A673 (cell line): ENCODE results near the gene FAM168A. TPM values are rescaled to one million over a fixed set of nuclear protein-coding genes. Genes with fewer than 3 reads are reported as not detected.

ENCODE experiments used
- BruUV-seq: library from RNA; stranded (reverse); fragments of 400-500 nt; replicated peaks from 2 replicates; lab custom pipeline; 2021; lab: Mats Ljungman, UMichigan
- CTCF ChIA-PET: fragments of 300-600 bp; sonication (Branson Sonifier 250); formaldehyde crosslinking; loops from one replicate; lab custom pipeline; 2022; ENCODE audit warnings: antibody characterized with exemption; lab: Charles Lee
- POLR2A ChIA-PET: fragments of 300-600 bp; sonication (Branson Sonifier 250); formaldehyde crosslinking; loops from one replicate; lab custom pipeline; 2022; ENCODE audit warnings: antibody characterized with exemption; ENCODE audit not compliant: low non-redundant PET; lab: Charles Lee
- DNase-seq: peaks from one replicate; pipeline ENCODE4 v3.0.0-alpha.2; 2015; ENCODE audit warnings: low spot score
- H3K27ac ChIP-seq: fragments of 200-600 bp; sonication (generic); 2 replicates; pipeline ENCODE4 v1.5.1; 2016; ENCODE audit warnings: mixed run types, low read depth, mild to moderate bottlenecking, mixed read lengths, antibody characterized with exemption, low read length; ENCODE audit not compliant: poor library complexity, severe bottlenecking
- H3K27me3 ChIP-seq: fragments of 200-600 bp; sonication (generic); replicated peaks from 2 replicates; pipeline ENCODE4 v1.6.1; 2017; ENCODE audit warnings: mixed run types, low read depth, mild to moderate bottlenecking, mixed read lengths, antibody characterized with exemption, low read length; ENCODE audit not compliant: insufficient read depth, poor library complexity
- H3K36me3 ChIP-seq: fragments of 200-600 bp; sonication (generic); 2 replicates; pipeline ENCODE4 v1.6.1; 2016; ENCODE audit warnings: mixed run types, mild to moderate bottlenecking, mixed read lengths, antibody characterized with exemption, low read length; ENCODE audit not compliant: insufficient read depth, poor library complexity, severe bottlenecking
- H3K4me1 ChIP-seq: fragments of 200-600 bp; sonication (generic); 2 replicates; pipeline ENCODE4 v1.6.1; 2017; ENCODE audit warnings: mixed run types, mild to moderate bottlenecking, mixed read lengths, antibody characterized with exemption, low read length; ENCODE audit not compliant: insufficient read depth, poor library complexity, severe bottlenecking
- H3K4me3 ChIP-seq: fragments of 200-600 bp; sonication (generic); 2 replicates; pipeline ENCODE4 v1.5.1; 2016; ENCODE audit warnings: low read depth, mixed run types, mild to moderate bottlenecking, mixed read lengths, low read length; ENCODE audit not compliant: poor library complexity, severe bottlenecking
- H3K9me3 ChIP-seq: fragments of 200-600 bp; sonication (generic); 2 replicates; pipeline ENCODE4 v1.6.1; 2016; ENCODE audit warnings: mixed run types, low read depth, mild to moderate bottlenecking, mixed read lengths, antibody characterized with exemption, low read length; ENCODE audit not compliant: poor library complexity, severe bottlenecking
- EZH2 ChIP-seq: fragments of 200-600 bp; sonication (generic); IDR thresholded peaks from 2 replicates; pipeline ENCODE4 v1.6.1; 2017; ENCODE audit warnings: borderline replicate concordance, low read depth, mild to moderate bottlenecking, mixed read lengths, antibody characterized with exemption, low read length; ENCODE audit not compliant: poor library complexity, severe bottlenecking
- intact Hi-C: fragments of 100-400 bp; cut with micrococcal nuclease; formaldehyde crosslinking; loops from one replicate; pipeline ENCODE4 v1.10.0; 2022; ENCODE audit not compliant: unreplicated experiment
- total RNA-seq: library from RNA; stranded (reverse); gene quantifications from 2 replicates; pipeline ENCODE4 v1.2.3, GENCODE V29; 2021
- TF ChIP-seq, protein P1 (sequence below): fragments of 300-800, 200-600 bp; sonication (generic); conservative IDR thresholded peaks from 2 replicates; pipeline ENCODE4 v1.5.1; 2017; ENCODE audit warnings: low read depth, mild to moderate bottlenecking, antibody characterized with exemption, low read length, moderate library complexity, mixed read lengths

The FAM168A gene
- total RNA-seq, 1 experiment from 2014 or later = 46.1 TPM

DNA sequence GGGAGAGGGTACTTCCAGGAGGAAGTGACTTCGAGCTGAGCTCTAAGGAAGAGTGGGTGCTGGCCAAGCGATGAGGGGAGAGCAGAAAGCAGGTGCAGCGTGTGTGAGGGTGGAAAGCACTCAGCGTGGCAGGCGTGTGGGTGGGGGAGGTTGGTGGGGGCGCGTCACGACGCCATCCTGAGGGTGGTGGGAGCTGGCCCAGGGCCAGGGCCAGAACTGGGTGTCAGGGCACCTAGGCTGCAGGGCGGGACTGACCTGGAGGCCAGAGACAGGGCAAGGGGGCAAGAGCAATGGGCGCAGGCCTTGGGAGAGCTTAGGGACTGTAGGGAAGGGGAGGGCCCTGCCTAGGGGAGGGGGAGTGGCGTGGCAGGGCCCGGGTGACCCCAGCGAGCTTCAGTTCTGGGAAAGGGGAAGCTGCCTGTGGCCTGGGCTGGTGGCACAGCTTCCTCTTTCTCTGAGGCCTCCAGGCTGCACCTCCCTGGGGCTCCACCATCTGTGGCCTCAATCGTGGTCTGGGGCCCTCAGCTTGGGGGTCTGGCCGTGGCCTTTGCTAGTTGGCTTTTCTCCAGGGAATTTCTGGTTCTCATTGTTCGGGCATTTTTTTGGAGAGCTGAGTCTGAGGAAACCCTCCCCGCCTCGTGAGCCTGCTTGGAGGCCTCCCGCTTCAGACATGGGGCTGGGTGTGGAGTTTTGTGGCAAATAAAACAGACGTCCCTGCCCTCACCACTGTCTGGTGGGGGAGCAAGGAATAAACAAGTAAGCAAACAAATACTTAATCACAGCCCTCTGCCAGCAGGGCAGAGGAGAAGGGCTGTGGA lies 212.8 kb downstream of the FAM168A start:
- no peaks in the 10 kb centered on the region for H3K27me3 ChIP-seq
- no peaks in the 10 kb centered on the region for H3K9me3 ChIP-seq
- intact Hi-C loops = no loop called here
- peaks cover 66% of the 10 kb centered on the region for H3K4me1 ChIP-seq
- H3K36me3 ChIP-seq = no peaks in the 10 kb centered on the region
- CTCF ChIA-PET = interaction anchor here (0.8 kb wide), 1 partner anchor 9 kb away, joined by 3 read pairs; no protein-coding TSS in a partner anchor
- H3K4me3 ChIP-seq = no peak overlapping the region
- no peak for DNase-seq
- POLR2A ChIA-PET = no interaction called here
- H3K27ac ChIP-seq = peak overlapping the region; percentile 56
- no TSS peak for BruUV-seq
- TF ChIP-seq, protein P1, sequence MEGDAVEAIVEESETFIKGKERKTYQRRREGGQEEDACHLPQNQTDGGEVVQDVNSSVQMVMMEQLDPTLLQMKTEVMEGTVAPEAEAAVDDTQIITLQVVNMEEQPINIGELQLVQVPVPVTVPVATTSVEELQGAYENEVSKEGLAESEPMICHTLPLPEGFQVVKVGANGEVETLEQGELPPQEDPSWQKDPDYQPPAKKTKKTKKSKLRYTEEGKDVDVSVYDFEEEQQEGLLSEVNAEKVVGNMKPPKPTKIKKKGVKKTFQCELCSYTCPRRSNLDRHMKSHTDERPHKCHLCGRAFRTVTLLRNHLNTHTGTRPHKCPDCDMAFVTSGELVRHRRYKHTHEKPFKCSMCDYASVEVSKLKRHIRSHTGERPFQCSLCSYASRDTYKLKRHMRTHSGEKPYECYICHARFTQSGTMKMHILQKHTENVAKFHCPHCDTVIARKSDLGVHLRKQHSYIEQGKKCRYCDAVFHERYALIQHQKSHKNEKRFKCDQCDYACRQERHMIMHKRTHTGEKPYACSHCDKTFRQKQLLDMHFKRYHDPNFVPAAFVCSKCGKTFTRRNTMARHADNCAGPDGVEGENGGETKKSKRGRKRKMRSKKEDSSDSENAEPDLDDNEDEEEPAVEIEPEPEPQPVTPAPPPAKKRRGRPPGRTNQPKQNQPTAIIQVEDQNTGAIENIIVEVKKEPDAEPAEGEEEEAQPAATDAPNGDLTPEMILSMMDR = no peak
- no peak for TF ChIP-seq EZH2

DNA sequence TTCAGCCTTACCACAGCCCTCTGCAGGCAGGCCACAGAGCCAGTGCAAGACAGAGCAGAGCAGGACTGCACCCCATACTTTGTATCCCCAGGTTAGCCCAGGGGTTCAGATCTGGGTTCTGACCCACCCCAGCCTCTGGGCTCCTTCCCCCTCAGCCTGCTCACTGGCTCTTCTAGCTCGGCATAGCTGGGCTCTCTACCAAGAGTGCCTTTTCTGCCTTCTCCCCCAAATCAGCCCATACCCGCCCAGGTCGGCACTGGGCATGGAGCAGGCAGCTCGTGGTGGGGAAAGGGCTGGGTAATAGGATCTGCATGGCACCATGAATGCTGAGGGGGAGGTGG lies 213.4 kb downstream of the FAM168A start:
- intact Hi-C loops = no loop called here

DNA sequence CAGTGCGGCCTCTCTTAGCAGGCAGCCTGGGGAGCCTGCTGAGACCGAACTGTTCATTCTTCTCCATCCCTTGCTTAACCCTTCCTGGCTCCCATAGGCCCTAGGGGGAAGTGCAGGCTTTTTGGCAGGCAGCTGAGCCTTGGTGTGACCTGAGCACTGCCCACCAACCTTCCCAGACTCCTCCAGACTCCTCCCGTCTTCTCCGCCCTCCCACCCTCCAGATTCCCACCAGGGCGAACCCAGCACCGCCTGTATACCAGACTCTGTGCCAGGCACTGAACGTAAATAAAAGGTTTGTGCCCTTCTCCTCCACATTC lies 213.8 kb downstream of the FAM168A start:
- H3K27me3 ChIP-seq = no peaks in the 10 kb centered on the region
- no TSS peak for BruUV-seq
- no peaks in the 10 kb centered on the region for H3K9me3 ChIP-seq
- ChIA-PET POLR2A (no interaction called here), CTCF (interaction anchor here (2.2 kb wide), 1 partner anchor 9 kb away, joined by 7 read pairs; no protein-coding TSS in a partner anchor)
- intact Hi-C loops = no loop called here
- peaks cover 58% of the 10 kb centered on the region for H3K4me1 ChIP-seq
- DNase-seq = no peak
- H3K27ac ChIP-seq = peak overlapping the region; percentile 45
- H3K36me3 ChIP-seq = no peaks in the 10 kb centered on the region
- TF ChIP-seq, protein P1 = no peak
- TF ChIP-seq EZH2 = no peak
- H3K4me3 ChIP-seq = no peak overlapping the region

More for the DNA sequence above, 213.4 kb downstream of the FAM168A start:
- Histone ChIP-seq H3K27me3 (no peaks in the 10 kb centered on the region), H3K9me3 (no peaks in the 10 kb centered on the region), H3K27ac (peak overlapping the region; percentile 45), H3K36me3 (no peaks in the 10 kb centered on the region), H3K4me1 (peaks cover 63% of the 10 kb centered on the region), H3K4me3 (no peak overlapping the region)
- POLR2A ChIA-PET = no interaction called here
- TF ChIP-seq EZH2 = no peak
- TF ChIP-seq, protein P1 = no peak
- no peak for DNase-seq
- CTCF ChIA-PET = interaction anchor here (0.8 kb wide), 1 partner anchor 9 kb away, joined by 3 read pairs; no protein-coding TSS in a partner anchor
- BruUV-seq = no TSS peak
